GM06990 (cell line): Measurements from ENCODE around the gene CFAP44.

Experiments used
- DNase-seq: peaks from one replicate; pipeline ENCODE4 v3.0.0-alpha.2; 2011; ENCODE audit not compliant: insufficient read length; ENCODE audit errors: extremely low read depth
- H3K27me3 ChIP-seq: replicated peaks from 2 replicates; pipeline ENCODE4 v1.6.0; 2011; ENCODE audit warnings: low read length; ENCODE audit not compliant: control insufficient read depth, insufficient read depth
- H3K36me3 ChIP-seq: 2 replicates; pipeline ENCODE4 v1.5.1; 2011; ENCODE audit warnings: low read length; ENCODE audit not compliant: control insufficient read depth, insufficient read depth
- H3K4me3 ChIP-seq: replicated peaks from 2 replicates; pipeline ENCODE4 v1.5.1; 2011; ENCODE audit warnings: low read depth, mild to moderate bottlenecking, control low read depth, low read length
- CTCF ChIP-seq: IDR thresholded peaks from 2 replicates; pipeline ENCODE4 v1.5.1; 2011; ENCODE audit warnings: low read length, control low read depth, mild to moderate bottlenecking, inconsistent platforms; ENCODE audit not compliant: insufficient read depth, poor library complexity, severe bottlenecking

Gene CFAP44

GRCh38 chr3:113409676-113410075 lies 31.6 kb downstream of the CFAP44 start:
- no peak for TF ChIP-seq CTCF
- DNase-seq: no peak
- H3K36me3 ChIP-seq: no peaks in the 10 kb centered on the region
- H3K27me3 ChIP-seq: no peaks in the 10 kb centered on the region
- no peak overlapping the region for H3K4me3 ChIP-seq

- no peak for DNase-seq
- Histone ChIP-seq H3K4me3 (no peak overlapping the region), H3K36me3 (no peaks in the 10 kb centered on the region; the same call in 1 of the 2 replicates), H3K27me3 (no peaks in the 10 kb centered on the region)
- TF ChIP-seq CTCF: no peak
These were observed 36.1 kb downstream of the CFAP44 start for GRCh38 chr3:113405180-113405579.

- H3K27me3 ChIP-seq: no peaks in the 10 kb centered on the region
- DNase-seq: no peak
- no peaks in the 10 kb centered on the region; the same call in 1 of the 2 replicates for H3K36me3 ChIP-seq
- no peak for TF ChIP-seq CTCF
- H3K4me3 ChIP-seq: no peak overlapping the region
These were observed 36.7 kb downstream of the CFAP44 start for GRCh38 chr3:113404637-113405036.
